Pancreas (tissue), 10 donors: ENCODE data around the gene PADI2. TPM values are rescaled to one million over a fixed set of nuclear protein-coding genes. Genes with fewer than 3 reads are reported as not detected.

Experiments
- ATAC-seq, 4 donors: fragments of 200-7000 bp; cut with Tn5 transposase; one replicate each; pipeline versions ENCODE4 v1.8.0 to v1.9.1; 2020; ENCODE audit warnings: mild to moderate bottlenecking in 4 of 4, moderate library complexity in 4 of 4
- DNase-seq, 6 donors: peaks; one replicate each; pipeline ENCODE4 v3.0.0-alpha.2; 2020
- FAIRE-seq: peaks from 2 replicates; lab custom pipeline; 2012; peaks lifted over from hg19 to GRCh38; lab: Jason Lieb, UNC
- H3K27ac ChIP-seq, 4 donors: fragments of 200-600 bp; sonication (generic); 1 replicate in 3 of 4; 2 replicates in 1 of 4; pipeline versions ENCODE4 v1.5.0 to v1.8.0; 2020
- H3K27me3 ChIP-seq, 4 donors: fragments of 200-600 bp; one replicate each; pipeline ENCODE4 v1.8.0; 2021
- H3K36me3 ChIP-seq, 3 donors: fragments of 200-600 bp; sonication (generic) in 1 of 3; one replicate each; pipeline versions ENCODE4 v1.5.0 to v1.8.0; 2020 to 2021
- H3K4me1 ChIP-seq, 3 donors: fragments of 200-600 bp; one replicate each; pipeline ENCODE4 v1.8.0; 2021
- H3K4me3 ChIP-seq, 4 donors: fragments of 200-600 bp; sonication (generic) in 2 of 4; one replicate each; pipeline versions ENCODE4 v1.5.0 to v1.8.0; 2020 to 2021
- H3K9me3 ChIP-seq, 4 donors: fragments of 200-600 bp; one replicate each; pipeline ENCODE4 v1.8.0; 2021
- CTCF ChIP-seq, 4 donors: fragments of 200-600 bp; sonication (generic) in 3 of 4; IDR thresholded peaks; one replicate each; pipeline versions ENCODE4 v1.5.0 to v1.8.0; 2021; ENCODE audit warnings: antibody characterized with exemption in 4 of 4
- WGBS, 2 donors: extraction: QIAGEN DNeasy Blood & Tissue Kit; methylation state at CpG; one replicate each; pipeline ENCODE4 v1.1.7; 2013; 5-methylcytosine and 5-hydroxymethylcytosine counted together
- intact Hi-C, 3 donors: fragments of 100-400 bp; cut with DNase I; formaldehyde crosslinking; loops; one replicate each; pipeline versions ENCODE4 v1.11.1 to v1.14.2; 2022
- polyA plus RNA-seq, 2 donors: library from polyadenylated mRNA; stranded (reverse); fragments of 200-250 nt; gene quantifications; one replicate each; pipeline ENCODE4 v1.2.3, GENCODE V29; 2013
- total RNA-seq, 6 donors: library from RNA; stranded (reverse); fragmentation: NEBNext Ultra II Directional in 4 of 6; extraction: Animal tissue kit (Norgen Biotek cat#: 25700) in 4 of 6; gene quantifications; one replicate each; pipeline versions ENCODE4 v1.2.1 to v1.2.4, GENCODE V29; 2021 to 2023
- donor health status: healthy with polysubstance abuse.
- donor health status: DM: no; HTN: no; CAD: no; lungs with moderate emphysema.
- donor health status: DM: no; HTN: no; CAD: no.
- donor health status: control.
- donor health status: control.
- donor health status: Bipolar disorder and iron deficiency.
- donor health status: DM: yes; HTN: yes; CAD: no.
- donor health status: DM: no; HTN: no; CAD: no.
- donor health status: DM: no; HTN: no; CAD: no.
- donor health status: DM: yes; HTN: yes; CAD: no.

The PADI2 gene
- total and polyA plus RNA-seq, 8 donors, result 0.42 to 10.0 (median 0.93) TPM

GRCh38 chr1:17108360-17108759 lies 10.9 kb downstream of the PADI2 start:
- TF ChIP-seq CTCF (IDR thresholded peaks at IDR 0.05), result no peak
- Histone ChIP-seq H3K9me3 (no peaks in the 10 kb centered on the region), H3K4me1 (no peaks in the 10 kb centered on the region), H3K27ac (no peak overlapping the region), H3K27me3 (no peaks in the 10 kb centered on the region), H3K36me3 (no peaks in the 10 kb centered on the region), H3K4me3 (no peak overlapping the region)
- 80 to 88% methylated on average over 8 of the region's 8 CpGs for WGBS, 2 donors
- ATAC-seq (no peak), FAIRE-seq (no peak), DNase-seq (peak in 1 of 6 donors; percentile 18)
- intact Hi-C loops, result no loop called here

- FAIRE-seq, result no peak
- H3K27me3 ChIP-seq, result no peaks in the 10 kb centered on the region
- WGBS, 2 donors, result 88 to 94% methylated on average over 17 of the region's 17 CpGs
- no peak for ATAC-seq
- peak in 1 of 6 donors; percentile 29 for DNase-seq
- no peak overlapping the region for H3K4me3 ChIP-seq
- no peaks in the 10 kb centered on the region for H3K4me1 ChIP-seq
- H3K36me3 ChIP-seq, result no peaks in the 10 kb centered on the region
- intact Hi-C loops, result no loop called here
- H3K9me3 ChIP-seq, result no peaks in the 10 kb centered on the region
- TF ChIP-seq CTCF (IDR thresholded peaks at IDR 0.05), result no peak
- H3K27ac ChIP-seq, result no peak overlapping the region
Measured at GRCh38 chr1:17104782-17105181, 14.5 kb downstream of the PADI2 start.

GRCh38 chr1:17102232-17102631 lies 17.0 kb downstream of the PADI2 start:
- no peak for DNase-seq
- no peaks in the 10 kb centered on the region for H3K4me1 ChIP-seq
- H3K36me3 ChIP-seq, result no peaks in the 10 kb centered on the region
- no peak overlapping the region for H3K27ac ChIP-seq
- intact Hi-C loops, result no loop called here
- TF ChIP-seq CTCF (IDR thresholded peaks at IDR 0.05), result no peak
- no peak for FAIRE-seq
- no peaks in the 10 kb centered on the region for H3K27me3 ChIP-seq
- no peak for ATAC-seq
- WGBS, 2 donors, result 83 to 91% methylated on average over 2 of the region's 2 CpGs
- no peaks in the 10 kb centered on the region for H3K9me3 ChIP-seq
- no peak overlapping the region for H3K4me3 ChIP-seq

GRCh38 chr1:17101261-17101660 lies 18.0 kb downstream of the PADI2 start:
- Histone ChIP-seq H3K27ac (no peak overlapping the region), H3K9me3 (no peaks in the 10 kb centered on the region), H3K36me3 (no peaks in the 10 kb centered on the region), H3K27me3 (no peaks in the 10 kb centered on the region), H3K4me3 (no peak overlapping the region), H3K4me1 (no peaks in the 10 kb centered on the region)
- WGBS, 2 donors, result 56 to 66% methylated on average over 4 of the region's 4 CpGs
- FAIRE-seq, result no peak
- ATAC-seq, result no peak
- DNase-seq, result no peak
- intact Hi-C loops, result no loop called here
- TF ChIP-seq CTCF (IDR thresholded peaks at IDR 0.05), result no peak

- no peaks in the 10 kb centered on the region for H3K4me1 ChIP-seq
- H3K9me3 ChIP-seq, result no peaks in the 10 kb centered on the region
- no peak overlapping the region for H3K27ac ChIP-seq
- 89 to 90% methylated on average over 10 of the region's 10 CpGs for WGBS, 2 donors
- no peak for DNase-seq
- H3K36me3 ChIP-seq, result no peaks in the 10 kb centered on the region
- intact Hi-C loops, result no loop called here
- TF ChIP-seq CTCF (IDR thresholded peaks at IDR 0.05), result no peak
- ATAC-seq, result no peak
- no peak for FAIRE-seq
- no peaks in the 10 kb centered on the region for H3K27me3 ChIP-seq
- no peak overlapping the region for H3K4me3 ChIP-seq
Measured at GRCh38 chr1:17099616-17100340, 19.5 kb downstream of the PADI2 start.
